GM21423 (cell line): ENCODE results near the gene LCN6.
A peak's percentile ranks its signal among the peaks of the same experiment; 100 is the strongest.
"Not testable (repeated sequence)": the region's sequence is repeated elsewhere in the genome, so short reads cannot be mapped to it uniquely, and the experiment has no call there.

Experiments used
- ATAC-seq: cut with Tn5 transposase; IDR thresholded peaks from one replicate; pipeline ENCODE4 v1.9.1; 2021; ENCODE audit warnings: mild to moderate bottlenecking, moderate library complexity; ENCODE audit not compliant: unreplicated experiment

LCN6 gene

DNA sequence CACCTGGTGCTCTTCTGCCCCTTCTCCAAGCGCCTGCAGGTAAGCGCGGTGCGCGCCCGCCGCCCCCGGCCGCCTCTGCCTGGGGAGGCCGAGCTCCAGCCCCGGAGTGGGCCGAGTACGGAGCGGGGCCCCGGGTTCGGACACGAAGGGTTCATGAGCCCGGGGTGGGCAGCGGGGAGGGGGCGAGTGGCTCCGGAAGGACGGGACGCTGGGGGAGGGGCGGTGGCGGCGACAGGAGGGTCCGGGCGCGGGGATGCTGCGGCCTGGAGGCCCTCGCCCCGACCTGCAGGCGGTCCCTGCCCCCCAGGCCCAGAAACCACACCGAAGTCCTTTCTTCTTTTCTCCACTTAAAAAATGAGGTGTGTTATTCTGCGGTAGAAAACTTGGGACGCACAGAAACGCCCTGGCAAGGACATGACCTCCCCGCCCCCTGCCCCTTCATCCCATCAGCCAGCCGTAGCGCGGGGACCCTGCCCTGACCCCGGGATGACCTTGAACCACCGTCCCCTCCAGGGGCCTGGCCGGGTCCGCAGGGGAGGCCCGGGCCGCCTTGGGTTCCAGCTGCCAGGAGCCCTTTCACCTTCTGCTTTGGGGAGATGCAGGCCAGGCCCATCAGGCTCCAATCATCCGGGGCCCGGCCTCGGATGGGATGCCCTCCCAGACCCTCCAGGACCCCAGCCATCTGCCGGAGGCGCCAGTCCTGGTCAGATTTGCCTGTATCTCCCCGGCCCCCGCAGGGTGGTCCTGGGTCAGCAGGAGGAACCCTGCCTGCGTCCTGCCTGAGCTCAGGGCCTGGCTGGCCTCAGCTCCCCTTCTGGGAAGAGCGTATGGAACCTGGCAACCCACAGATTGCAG is 35.4 kb downstream of the LCN6 start:
- no peak for ATAC-seq

DNA sequence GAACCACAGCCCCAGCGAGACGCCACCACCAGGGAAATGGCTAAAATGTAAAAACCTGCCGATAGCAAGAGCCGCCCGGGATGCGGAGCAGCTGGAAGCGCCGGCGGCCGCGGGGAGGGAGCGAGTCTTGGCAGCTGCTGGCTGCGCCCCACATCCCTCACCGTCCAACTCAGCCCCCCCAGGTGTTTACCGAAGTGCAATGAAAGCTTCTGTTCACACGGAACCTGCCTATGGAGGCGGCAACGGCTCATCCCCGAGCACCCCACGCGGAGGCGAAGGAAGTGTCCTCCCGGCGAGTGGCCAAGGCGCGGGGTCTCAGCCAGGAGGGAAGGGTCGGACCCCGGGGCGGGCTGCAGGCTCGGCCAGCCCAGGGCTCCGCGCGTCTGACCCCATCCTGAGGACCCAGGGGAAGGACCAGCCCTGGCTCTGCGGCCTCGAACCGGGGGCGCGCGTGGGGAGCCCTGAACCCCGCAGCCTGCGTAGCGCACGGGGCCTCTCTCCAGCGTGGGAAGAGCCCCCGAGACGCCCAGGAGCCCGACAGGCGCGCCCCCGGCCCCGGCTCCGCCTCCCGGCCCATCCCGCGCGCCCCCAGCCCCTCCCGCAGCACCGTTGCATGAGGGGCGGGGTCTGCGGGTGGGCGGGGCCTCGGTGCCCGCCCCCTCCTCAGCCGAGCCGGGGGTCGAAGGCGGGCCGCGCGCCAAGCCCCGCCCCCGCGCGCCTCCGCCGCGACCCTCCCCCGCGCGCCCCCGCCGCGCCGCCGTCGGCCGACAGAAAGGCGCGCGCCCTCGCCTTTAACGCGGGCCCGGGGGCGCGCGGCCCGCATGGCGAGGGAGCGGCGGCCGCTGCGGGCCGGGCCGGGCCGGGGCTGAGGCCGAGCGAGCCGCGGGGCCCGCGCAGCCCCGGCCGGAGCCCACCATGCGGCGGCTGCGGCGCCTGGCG is 36.3 kb downstream of the LCN6 start, which contains the start of gene DIPK1B:
DIPK1B (plus strand) TSS at position 822 of the 939 bp plus-strand sequence; CDS start at position 916, 94 bp downstream.
- no peak for ATAC-seq

DNA sequence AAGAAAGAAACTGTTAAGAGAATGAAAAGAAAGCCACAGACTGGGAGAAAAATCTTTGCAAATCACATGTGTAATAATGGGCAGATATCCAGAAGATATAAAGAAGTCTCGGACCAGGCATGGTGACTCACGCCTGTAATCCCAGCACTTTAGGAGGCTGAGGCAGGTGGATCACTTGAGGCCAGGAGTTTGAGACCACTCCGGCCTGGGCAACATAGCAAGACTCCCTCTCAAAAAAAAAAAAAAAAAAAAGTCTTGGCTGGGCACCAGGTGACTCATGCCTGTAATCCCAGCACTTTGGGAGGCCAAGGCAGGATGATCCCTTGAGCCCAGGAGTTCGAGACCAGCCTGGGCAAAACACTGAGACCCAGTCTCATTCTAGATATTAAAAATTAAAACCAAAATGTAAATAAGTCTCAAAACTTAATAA is 37.1 kb downstream of the LCN6 start:
- ATAC-seq: not testable (repeated sequence)

DNA sequence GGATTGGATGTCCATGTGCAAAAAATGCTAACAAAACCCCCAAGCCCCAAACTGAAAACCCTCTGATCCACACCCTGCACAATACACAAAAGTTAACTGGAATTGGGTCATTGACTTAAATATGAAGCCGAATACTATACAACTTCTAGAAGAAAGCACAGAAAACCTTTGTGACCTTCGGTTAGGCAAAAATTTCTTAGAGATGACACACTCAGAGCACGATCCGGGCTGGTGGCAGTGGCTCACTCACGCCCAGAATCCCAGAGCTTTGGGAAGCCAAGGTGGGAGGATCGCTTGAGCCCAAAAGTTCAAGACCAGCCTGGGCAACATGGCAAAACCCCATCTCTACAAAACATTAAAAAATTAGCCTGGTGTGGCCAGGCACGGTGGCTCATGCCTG is 37.8 kb downstream of the LCN6 start:
- ATAC-seq: no peak

DNA sequence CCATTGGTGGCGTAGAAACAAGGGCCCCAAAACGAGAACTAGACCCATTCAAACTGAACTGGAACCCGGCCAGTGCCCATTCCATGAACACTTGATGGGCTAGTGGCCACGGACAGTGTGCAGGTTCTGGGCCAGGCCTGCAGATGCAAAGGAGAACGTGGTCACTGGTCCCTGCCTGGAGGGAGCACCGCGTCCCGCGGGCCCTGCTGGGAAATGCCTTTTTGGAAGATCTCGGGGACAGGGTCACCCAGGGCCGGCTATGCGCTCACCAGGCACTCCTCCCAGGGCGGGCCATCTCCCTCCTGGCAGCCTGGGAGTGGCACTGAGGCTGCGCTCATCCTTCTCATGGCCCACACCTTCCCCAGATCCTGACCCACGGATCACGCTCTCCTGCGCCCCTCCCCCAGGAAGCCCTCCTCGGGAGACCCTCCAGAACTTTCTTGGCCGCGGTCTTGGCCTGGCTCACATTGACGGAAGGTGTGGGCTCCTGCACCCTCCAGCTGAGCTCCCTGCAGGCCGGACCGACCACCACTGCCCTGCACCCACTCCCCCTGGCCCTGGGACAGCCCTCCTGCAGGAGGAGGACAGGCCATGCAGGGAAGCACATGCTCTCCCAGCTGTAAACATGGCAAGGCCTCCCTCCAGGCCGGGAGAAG is 38.7 kb downstream of the LCN6 start:
- ATAC-seq: no peak

DNA sequence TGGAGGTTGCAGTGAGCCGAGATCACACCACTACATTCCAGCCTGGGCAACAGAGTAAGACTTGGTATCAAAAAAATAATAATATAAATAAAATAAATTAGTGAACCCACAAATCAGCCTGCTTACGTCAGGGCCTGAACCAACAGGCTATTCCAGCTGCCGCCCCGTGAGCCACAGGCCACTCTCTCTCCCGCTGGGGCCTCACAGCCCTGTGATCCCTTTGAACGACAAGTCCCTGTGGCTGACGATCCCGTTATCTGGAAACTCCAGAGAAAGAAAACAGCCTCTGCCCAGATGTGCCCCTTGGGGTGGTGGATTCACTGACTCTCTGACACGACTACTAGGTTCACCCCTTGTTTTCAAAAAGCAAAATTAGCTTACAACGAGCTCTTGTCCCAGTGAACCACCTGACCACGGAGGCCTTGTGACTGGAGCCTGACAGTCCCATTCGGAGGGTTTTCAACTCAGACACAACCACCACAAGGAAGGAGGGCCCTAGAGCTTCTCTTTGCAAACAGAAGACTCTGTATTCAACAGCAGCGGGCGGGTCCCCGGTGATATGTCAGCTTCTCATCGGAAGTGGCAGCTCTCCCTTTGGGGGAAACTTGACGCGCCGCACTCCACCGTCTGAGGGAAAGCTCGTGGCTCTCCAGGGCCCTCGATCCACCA is 40.3 kb downstream of the LCN6 start:
- no peak for ATAC-seq

DNA sequence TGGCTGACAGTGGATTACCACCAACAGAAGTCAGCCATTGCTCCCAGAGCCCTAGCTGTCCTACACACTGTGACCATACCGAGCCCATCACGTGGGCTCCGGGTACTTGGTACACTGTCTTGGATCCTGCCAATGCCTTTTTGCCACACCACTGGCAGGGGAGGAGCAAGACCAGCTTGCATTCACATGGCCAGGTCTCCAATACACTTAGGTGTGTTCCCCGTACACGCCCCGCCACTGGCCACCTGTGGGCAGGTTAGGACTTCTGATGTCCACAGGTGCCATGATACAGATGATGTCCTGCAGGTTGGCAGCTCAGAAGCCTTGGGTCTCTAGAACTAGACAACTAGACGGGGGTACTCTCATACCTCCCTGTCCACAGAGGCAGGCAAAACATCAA is 41.3 kb downstream of the LCN6 start:
- ATAC-seq: no peak

DNA sequence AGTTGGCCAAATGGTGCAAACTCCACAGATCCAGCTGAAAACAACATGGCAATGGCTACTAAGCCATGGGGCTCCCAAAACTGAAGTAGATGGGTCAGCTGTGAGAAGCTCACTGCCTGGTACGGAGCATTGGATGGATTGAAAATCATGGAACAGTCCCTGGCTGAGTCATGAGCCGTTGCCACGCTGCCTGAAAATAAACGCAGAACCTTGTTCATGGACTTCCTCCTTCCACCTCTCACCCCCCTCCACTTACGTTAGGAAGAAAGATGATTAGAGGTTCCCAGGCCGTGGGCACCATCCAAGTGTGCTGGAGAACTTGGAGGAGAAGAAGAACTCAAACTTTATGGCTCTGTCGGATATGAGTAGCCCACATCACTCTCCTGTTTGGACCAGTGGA is 42.8 kb downstream of the LCN6 start:
- no peak for ATAC-seq

DNA sequence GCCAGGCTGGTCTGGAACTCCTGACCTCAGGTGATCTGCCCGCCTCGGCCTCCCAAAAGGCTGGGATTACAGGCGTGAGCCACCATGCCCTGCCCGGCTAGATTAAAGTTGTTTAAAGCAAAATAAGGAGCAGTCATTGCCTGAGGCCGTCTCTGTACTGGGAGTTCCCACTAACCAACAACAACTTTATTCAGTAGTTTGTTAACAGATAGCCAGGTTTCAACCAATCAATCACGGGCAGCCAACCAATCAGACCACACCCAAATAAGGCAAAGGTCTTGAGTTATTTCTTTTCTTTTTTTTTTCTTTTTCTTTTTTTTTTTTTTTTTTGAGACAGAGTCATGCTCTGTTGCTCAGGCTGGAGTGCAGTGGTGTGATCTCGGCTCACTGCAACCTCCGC is 43.6 kb downstream of the LCN6 start:
- ATAC-seq: not testable (repeated sequence)

DNA sequence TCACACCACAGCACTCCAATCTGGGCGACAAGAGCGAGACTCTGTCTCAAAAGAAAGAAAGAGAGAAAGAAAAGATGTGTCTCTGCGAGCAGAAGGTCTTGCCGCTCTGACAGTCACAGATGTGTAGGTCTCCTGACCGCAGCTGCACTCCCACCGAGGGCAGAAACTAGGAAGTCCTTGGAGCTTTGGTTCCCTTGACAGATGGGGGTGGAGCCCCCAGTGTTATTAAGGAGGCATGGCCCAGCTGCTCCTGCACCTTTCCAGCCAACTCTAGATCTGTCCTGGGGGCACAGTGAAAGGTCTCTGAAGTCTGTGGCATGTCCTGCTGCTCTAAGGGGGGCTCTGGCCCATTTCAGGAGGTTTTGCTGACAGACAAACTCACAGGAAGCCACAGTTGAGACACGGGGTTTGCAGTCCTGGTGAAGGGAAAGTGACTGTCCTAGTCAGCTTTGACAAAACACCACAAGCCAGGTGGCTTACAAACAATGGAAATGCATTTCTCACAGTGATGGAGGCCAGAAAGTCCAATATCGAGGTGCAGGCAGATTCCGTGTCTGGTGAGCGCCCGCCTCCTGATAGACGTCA is 45.0 kb downstream of the LCN6 start:
- ATAC-seq: no peak

DNA sequence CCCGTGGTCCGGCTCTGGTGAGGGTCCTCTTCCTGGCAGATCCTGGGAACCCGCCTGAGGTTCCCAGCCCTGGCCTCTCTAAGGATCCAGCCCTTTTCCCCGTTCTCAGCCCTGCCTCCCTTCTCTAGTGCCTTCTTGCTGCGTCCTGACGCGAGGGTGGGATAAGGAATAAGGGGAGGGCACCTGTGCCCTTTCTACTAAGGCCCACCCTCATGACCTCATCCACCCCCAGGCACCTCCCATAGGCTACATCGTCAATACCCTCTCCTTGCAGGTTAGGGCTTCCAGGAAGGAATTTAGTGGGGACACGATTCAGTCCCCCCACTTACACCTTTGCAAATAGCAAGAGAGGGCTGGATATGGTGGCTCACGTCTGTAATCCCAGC is 46.7 kb downstream of the LCN6 start:
- ATAC-seq: no peak

DNA sequence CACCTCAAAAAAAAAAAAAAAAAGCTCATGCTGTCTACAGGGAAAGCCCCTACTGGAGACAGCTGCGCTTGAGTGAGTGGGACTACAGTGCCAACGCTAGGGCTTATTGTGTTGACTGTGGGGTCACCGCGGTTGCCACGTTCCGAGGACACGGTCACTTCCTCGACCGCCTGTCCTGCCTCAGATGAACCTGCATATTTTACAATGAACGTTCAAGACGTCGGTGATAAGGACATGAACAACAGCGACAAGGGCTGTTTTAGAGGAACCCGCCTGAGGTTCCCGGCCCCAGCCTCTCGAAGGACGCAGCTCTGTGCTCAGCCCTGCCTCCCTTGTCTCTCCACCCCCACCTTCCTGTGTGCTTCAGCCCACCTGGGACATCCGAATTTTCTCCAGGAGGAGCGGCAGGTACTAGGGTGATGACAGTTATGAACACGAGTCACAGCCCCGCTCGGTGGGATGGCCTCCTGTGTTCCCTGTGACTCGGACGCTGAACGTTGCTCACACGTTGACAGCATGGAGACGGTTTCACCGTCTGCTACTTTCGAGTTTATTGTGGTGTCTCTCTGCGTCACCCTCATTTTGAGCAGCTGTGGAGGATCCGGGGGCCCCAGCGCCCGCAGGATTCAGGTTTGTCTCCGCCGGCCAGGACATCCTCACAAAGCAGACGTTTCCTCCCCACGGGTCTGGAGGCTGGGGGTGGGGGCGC is 47.2 kb downstream of the LCN6 start:
- ATAC-seq: peak; percentile 44

DNA sequence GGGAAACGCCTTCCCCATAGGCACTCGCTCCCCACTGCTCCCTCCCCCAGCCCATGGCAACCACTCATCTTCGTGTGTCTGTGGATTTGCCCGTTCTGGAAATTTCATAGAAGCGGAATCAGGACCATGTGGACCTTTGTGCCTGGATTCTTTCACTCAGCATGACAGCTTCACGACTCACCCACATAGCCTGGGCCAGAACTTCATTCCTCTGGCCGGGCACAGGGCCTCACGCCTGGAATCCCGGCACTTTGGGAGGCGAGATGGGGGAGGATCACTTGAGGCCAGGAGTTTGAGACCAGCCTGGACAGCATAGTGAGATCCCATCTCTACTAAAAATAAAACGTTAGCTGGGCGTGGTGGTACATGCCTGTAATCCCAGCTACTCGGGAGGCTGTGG is 48.0 kb downstream of the LCN6 start:
- ATAC-seq: no peak

DNA sequence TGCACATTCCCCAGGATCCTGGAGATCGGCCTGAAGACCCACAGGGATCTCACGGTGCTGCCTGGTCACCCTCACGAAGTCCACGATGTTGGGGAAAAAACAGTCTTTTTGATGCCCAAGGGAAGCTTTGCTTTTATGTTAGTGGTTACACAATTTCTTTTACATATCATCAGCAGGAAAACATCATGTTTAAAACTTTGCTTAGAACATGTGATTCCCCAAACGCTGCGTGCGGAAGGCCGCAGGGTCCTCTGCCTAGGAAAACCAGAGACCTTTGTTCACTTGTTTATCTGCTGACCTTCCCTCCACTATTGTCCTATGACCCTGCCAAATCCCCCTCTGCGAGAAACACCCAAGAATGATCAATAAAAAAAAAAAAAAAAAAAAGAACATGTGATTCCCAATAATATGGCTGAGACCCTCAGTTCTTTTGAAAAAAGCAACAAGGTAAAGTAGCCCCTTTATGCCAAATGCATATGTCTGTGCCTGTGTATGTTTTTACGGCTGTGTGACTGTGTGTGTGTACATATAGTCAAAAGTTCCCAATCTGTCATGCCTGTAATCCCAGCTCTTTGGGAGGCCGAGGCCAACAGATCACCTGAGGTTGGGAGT is 49.6 kb downstream of the LCN6 start:
- no peak for ATAC-seq

DNA sequence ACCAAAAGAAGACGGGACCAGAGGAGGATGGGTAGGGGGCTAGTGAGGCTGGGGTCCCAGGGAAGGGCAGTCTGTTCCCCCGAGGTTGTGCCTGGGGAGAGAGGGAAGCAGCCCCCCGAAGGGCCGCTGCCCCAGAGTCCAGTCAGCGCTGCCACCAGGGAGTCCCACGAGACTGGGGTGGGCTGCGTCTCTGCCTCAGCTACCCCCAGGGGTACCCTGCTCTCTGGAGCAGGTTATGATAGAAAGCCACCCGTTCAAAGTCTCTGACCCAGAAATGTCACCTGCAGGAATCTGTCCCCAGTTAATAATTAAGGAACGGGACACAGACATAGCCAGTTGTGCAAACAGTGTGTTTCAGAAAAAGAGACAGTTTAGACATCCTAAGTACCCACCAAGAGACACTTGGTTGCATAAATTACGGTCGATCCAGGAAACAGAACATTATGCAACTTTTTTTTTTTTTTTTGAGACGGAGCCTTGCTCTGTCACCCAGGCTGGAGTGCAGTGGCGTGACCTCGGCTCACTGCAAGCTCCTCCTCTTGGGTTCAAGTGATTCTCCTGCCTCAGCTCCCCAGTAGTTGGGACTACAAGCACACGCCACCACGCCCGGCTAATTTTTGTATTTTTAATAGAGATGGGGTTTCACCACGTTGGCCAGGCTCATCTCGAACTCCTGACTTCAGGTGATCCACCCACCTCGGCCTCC is 50.4 kb downstream of the LCN6 start:
- ATAC-seq: no peak

DNA sequence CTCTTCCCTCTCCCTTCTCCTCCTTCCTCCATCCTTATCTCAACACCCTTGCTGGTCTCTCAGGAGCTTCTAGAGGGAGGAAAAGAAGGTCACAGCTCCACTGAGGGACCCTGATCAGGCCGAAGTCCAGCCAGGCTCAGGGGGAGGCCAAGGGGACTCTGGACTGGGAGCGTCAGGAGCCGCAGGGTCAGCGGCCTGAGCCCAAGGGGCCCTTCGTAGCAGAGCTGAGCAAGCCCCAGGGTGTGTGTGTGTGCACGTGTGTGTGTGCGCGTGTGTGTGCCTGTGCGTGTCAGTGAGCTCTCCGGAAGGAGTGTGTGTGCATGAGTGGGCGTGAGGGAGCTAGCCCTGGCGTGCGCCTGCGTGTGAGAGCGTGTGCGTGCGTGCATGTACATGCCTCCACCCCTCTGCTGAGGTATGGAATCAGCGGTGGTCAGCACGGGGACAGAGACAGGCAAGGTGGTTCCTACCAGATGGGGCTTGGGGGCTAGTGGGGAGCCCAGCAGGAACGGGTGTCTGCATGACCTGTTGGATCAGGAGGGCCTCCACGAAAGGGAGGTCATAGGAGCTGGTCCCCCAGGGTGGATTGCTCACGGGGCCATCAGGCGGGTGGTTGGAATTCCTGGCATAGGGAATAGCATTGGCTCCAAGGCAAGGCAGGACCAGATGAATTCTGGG is 51.0 kb downstream of the LCN6 start:
- no peak for ATAC-seq

DNA sequence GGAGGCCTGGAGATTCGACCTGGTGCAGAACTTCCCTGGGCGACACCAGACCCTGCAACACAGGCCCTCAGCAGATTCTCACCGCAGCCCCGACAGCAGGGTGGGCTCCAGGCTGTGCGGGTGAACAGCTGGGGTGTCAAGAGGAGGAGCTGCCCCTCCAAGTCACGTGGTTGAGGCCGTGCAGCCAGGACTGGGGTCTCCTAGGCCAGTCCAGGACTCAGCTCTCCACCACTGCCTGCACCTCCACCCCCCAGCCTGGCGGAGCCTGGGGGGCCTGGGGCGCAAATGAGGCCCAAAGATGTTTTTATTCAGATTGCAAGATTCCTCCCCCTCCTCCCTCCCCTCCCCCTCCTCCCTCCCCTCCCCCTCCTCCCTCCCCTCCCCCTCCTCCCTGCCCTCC is 51.8 kb downstream of the LCN6 start:
- ATAC-seq: no peak

DNA sequence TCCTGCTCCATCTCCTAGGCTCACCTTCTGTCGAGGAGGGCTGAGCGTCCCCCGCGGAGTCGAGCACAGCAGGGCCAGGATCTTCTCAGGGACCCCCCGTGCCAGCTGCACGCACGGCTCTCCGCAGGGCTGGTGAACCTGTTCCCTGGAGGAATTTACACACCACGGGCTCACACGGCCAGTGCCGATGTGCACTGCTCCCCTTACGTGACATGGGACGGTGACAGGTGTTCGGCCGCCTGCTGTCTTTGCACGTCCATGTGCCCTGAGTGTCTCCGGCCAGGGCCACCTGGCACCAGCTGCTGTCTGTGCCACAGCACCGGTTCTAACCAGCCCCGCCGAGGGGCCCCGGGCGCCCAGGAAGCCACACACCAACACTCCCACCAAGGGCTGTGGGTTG is 52.4 kb downstream of the LCN6 start:
- no peak for ATAC-seq
